Measurements from ENCODE around the gene REXO1. TPM values are rescaled to one million over a fixed set of nuclear protein-coding genes. Genes with fewer than 3 reads are reported as not detected.

The REXO1 gene
- total and polyA plus RNA-seq, 2 experiments from 2014 or later = 20.2 to 90.1 TPM

DNA sequence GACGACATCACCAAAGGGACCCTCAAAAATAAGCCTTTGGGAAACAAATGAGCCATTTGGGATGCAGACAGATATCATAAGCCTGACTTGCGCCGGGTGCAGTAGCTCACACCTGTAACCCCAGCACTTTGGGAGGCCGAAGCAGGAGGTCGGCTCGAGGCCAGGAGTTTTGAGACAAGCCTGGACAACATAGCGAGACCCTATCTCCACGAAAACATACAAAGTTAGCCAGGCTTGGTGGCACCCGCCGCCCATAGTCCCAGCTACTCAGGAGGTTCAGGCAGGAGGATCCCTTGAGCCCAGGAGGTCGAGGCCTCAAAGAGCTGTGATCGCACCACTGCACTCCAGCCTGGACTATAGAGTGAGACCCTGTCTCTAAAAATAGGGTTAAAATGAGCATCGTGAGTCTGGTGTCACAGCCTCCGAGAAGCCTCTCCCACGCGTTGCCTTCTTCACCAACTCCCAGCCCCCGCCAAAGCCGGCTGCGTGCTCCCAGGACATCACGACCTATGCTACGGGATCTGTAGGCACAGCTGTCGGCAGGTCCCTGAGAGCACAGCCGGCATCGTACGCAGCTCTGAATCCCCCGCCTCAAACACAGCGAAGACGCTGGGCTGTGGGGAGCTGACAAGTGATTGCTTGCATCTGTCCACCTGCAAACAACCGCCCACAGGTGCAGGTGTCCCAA, 1.6 kb downstream of the REXO1 start:
- peaks cover 24% of the 10 kb centered on the region for H4K20me1 ChIP-seq (replicated peaks; ENCODE audit: insufficient read depth)
- TF ChIP-seq CREB1 (CRISPR knock-in tag; IDR thresholded peaks at IDR 0.05; ENCODE audit: low read depth) (no peak), ZNF331 (CRISPR knock-in tag; IDR thresholded peaks at IDR 0.05; ENCODE audit: low read depth) (no peak)
- TF ChIP-seq, protein P1, sequence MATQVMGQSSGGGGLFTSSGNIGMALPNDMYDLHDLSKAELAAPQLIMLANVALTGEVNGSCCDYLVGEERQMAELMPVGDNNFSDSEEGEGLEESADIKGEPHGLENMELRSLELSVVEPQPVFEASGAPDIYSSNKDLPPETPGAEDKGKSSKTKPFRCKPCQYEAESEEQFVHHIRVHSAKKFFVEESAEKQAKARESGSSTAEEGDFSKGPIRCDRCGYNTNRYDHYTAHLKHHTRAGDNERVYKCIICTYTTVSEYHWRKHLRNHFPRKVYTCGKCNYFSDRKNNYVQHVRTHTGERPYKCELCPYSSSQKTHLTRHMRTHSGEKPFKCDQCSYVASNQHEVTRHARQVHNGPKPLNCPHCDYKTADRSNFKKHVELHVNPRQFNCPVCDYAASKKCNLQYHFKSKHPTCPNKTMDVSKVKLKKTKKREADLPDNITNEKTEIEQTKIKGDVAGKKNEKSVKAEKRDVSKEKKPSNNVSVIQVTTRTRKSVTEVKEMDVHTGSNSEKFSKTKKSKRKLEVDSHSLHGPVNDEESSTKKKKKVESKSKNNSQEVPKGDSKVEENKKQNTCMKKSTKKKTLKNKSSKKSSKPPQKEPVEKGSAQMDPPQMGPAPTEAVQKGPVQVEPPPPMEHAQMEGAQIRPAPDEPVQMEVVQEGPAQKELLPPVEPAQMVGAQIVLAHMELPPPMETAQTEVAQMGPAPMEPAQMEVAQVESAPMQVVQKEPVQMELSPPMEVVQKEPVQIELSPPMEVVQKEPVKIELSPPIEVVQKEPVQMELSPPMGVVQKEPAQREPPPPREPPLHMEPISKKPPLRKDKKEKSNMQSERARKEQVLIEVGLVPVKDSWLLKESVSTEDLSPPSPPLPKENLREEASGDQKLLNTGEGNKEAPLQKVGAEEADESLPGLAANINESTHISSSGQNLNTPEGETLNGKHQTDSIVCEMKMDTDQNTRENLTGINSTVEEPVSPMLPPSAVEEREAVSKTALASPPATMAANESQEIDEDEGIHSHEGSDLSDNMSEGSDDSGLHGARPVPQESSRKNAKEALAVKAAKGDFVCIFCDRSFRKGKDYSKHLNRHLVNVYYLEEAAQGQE (IDR thresholded peaks at IDR 0.05; ENCODE audit: unreplicated experiment) = no peak
- TF ChIP-seq, protein P2, sequence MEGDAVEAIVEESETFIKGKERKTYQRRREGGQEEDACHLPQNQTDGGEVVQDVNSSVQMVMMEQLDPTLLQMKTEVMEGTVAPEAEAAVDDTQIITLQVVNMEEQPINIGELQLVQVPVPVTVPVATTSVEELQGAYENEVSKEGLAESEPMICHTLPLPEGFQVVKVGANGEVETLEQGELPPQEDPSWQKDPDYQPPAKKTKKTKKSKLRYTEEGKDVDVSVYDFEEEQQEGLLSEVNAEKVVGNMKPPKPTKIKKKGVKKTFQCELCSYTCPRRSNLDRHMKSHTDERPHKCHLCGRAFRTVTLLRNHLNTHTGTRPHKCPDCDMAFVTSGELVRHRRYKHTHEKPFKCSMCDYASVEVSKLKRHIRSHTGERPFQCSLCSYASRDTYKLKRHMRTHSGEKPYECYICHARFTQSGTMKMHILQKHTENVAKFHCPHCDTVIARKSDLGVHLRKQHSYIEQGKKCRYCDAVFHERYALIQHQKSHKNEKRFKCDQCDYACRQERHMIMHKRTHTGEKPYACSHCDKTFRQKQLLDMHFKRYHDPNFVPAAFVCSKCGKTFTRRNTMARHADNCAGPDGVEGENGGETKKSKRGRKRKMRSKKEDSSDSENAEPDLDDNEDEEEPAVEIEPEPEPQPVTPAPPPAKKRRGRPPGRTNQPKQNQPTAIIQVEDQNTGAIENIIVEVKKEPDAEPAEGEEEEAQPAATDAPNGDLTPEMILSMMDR (conservative IDR thresholded peaks at IDR 0.05; ENCODE audit: low read depth in 2 of 2) = no peak
- DNase-seq (ENCODE audit: low spot score) = no peak

DNA sequence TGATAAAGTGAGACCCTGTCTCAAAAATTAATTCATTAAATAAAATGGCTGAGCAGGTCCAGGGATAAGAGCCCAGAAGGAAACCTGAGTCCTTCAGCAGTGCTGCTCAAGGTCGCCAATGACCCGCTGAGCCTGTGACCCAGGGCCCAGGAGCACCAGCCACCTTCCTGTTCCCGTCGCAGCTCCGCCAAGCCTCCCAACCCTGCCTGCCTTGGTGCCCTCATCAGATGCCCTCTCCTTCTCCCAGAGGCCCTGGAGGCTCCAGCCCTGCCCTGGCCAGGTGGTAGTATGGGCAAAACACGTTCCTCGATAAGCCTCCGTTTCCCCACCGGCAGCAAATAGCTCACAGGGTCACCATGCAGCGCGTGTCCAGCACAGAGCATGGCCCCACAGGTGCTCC, 2.6 kb downstream of the REXO1 start:
- H2AFZ ChIP-seq = no peak overlapping the region
- H3F3A ChIP-seq (replicated peaks; ENCODE audit: low read depth) = peaks cover 16% of the 10 kb centered on the region; the same call in 1 of the 2 replicates
- no peak overlapping the region for H3K4me3 ChIP-seq
- Mint-ChIP-seq H3K4me1 (peaks cover 28% of the 10 kb centered on the region), H3K4me3 (no peak overlapping the region; the same call in 2 of the 3 replicates), H3K27ac (no peak overlapping the region), H3K36me3 (ENCODE audit: low read depth) (no peaks in the 10 kb centered on the region; the same call in 2 of the 3 replicates), H3K9me3 (0 out of 3 replicates have a peak, but pooled peaks cover 2% of the 10 kb centered on the region), H3K27me3 (ENCODE audit: insufficient read depth, low read depth, poor library complexity) (peaks cover 24% of the 10 kb centered on the region)
- peaks cover 74% of the 10 kb centered on the region for H3K79me2 ChIP-seq (replicated peaks; ENCODE audit: insufficient read depth)
- H3K36me3 ChIP-seq (ENCODE audit: insufficient read depth) = no peaks in the 10 kb centered on the region
- peaks cover 29% of the 10 kb centered on the region for H4K20me1 ChIP-seq (replicated peaks; ENCODE audit: insufficient read depth)
- H3K27ac ChIP-seq (ENCODE audit: low read depth) = no peak overlapping the region
- ATAC-seq = no peak
- no peaks in the 10 kb centered on the region for H3K9me2 ChIP-seq (ENCODE audit: insufficient read depth)
- H3K4me1 ChIP-seq (ENCODE audit: insufficient read depth) = peaks cover 3% of the 10 kb centered on the region; the same call in 1 of the 2 replicates
- H3K27me3 ChIP-seq (ENCODE audit: insufficient read depth) = no peaks in the 10 kb centered on the region
- H3K4me2 ChIP-seq = no peak overlapping the region
- DNase-seq (ENCODE audit: low spot score) = no peak
- TF ChIP-seq, protein P2 (conservative IDR thresholded peaks at IDR 0.05; ENCODE audit: low read depth in 2 of 2) = no peak
- TF ChIP-seq, protein P1 (IDR thresholded peaks at IDR 0.05; ENCODE audit: unreplicated experiment) = no peak
- TF ChIP-seq EZH2 (IDR thresholded peaks at IDR 0.05; ENCODE audit: low read depth, unreplicated experiment) (no peak), POLR2AphosphoS5 (IDR thresholded peaks at IDR 0.05; ENCODE audit: low read depth) (no peak), ZNF331 (CRISPR knock-in tag; IDR thresholded peaks at IDR 0.05; ENCODE audit: low read depth) (no peak), JUNB (IDR thresholded peaks at IDR 0.05; ENCODE audit: unreplicated experiment) (no peak), ZNF114 (CRISPR knock-in tag; IDR thresholded peaks at IDR 0.05) (no peak), CREB1 (CRISPR knock-in tag; IDR thresholded peaks at IDR 0.05; ENCODE audit: low read depth) (no peak), STAT1 (IDR thresholded peaks at IDR 0.05; ENCODE audit: unreplicated experiment) (no peak), NANOG (IDR thresholded peaks at IDR 0.05; ENCODE audit: borderline replicate concordance) (no peak), EZH2phosphoT487 (IDR thresholded peaks at IDR 0.05; ENCODE audit: unreplicated experiment) (no peak)

More for the DNA sequence above, 1.6 kb downstream of the REXO1 start:
- H3K9me3 Mint-ChIP-seq = 0 out of 3 replicates have a peak, but pooled peaks cover 2% of the 10 kb centered on the region
- Histone ChIP-seq H3K9me2 (ENCODE audit: insufficient read depth) (no peaks in the 10 kb centered on the region), H3F3A (replicated peaks; ENCODE audit: low read depth) (peaks cover 16% of the 10 kb centered on the region), H3K4me2 (peak overlapping the region; percentile 98), H3K79me2 (replicated peaks; ENCODE audit: insufficient read depth) (peaks cover 64% of the 10 kb centered on the region), H3K4me3 (peak overlapping the region; percentile 96), H3K4me1 (ENCODE audit: insufficient read depth) (peaks cover 3% of the 10 kb centered on the region; the same call in 1 of the 2 replicates), H2AFZ (no peak overlapping the region), H3K27ac (ENCODE audit: low read depth) (no peak overlapping the region), H3K36me3 (ENCODE audit: insufficient read depth) (no peaks in the 10 kb centered on the region), H3K27me3 (ENCODE audit: insufficient read depth) (no peaks in the 10 kb centered on the region)
- no peaks in the 10 kb centered on the region; the same call in 2 of the 3 replicates for H3K36me3 Mint-ChIP-seq (ENCODE audit: low read depth)
- no peak for ATAC-seq
- peak overlapping the region; percentile 90 for H3K4me3 Mint-ChIP-seq
- H3K27me3 Mint-ChIP-seq (ENCODE audit: insufficient read depth, low read depth, poor library complexity) = peaks cover 26% of the 10 kb centered on the region
- H3K4me1 Mint-ChIP-seq = peaks cover 28% of the 10 kb centered on the region
- H3K27ac Mint-ChIP-seq = no peak overlapping the region
